ENCODE measurements around the gene RIC8A. TPM values are rescaled to one million over a fixed set of nuclear protein-coding genes. Genes with fewer than 3 reads are reported as not detected.
"Not testable (repeated sequence)": the region's sequence is repeated elsewhere in the genome, so short reads cannot be mapped to it uniquely, and the experiment has no call there.

Gene RIC8A
- total and polyA plus RNA-seq, 9 of the 15 experiments (the other 6 are each of a cell fraction or from before 2014, with no cell fraction given): 10.7 to 108 (median 72.1) TPM

DNA sequence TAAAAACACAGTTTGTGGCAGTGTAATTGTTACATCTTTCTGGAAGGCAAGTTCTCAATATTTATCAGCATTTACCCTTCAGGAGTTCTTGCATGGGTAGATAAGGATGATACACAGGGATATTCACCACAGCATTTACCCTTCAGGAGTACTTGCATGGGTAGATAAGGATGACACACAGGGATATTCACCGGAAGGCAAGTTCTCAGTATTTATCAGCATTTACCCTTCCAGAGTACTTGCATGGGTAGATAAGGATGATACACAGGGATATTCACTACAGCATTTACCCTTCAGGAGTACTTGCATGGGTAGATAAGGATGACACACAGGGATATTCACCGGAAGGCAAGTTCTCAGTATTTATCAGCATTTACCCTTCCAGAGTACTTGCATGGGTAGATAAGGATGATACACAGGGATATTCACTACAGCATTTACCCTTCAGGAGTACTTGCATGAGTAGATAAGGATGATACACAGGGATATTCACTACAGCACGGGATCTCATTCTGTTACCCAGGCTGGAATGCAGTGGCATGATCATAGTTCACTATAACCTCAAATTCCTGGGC lies 13.2 kb downstream of the RIC8A start:
- H3K4me2 ChIP-seq (ENCODE audit: insufficient read depth, low read length); H4K20me1 ChIP-seq (replicated peaks; ENCODE audit: control insufficient read depth, insufficient read depth, low read length); CTCF ChIA-PET (ENCODE audit: low intra/inter-chr PET ratio); BruUV-seq (replicated peaks); intact Hi-C loops (cut with micrococcal nuclease); H3K27me3 ChIP-seq (ENCODE audit: control insufficient read depth in 2 of 2, insufficient read depth in 2 of 2, low read length in 2 of 2); H3K9ac ChIP-seq (ENCODE audit: insufficient read depth in 1 of 2, low read depth in 2 of 2, low read length in 2 of 2); H3K4me3 ChIP-seq; in situ Hi-C loops (cut with MboI); H3K9me1 ChIP-seq (ENCODE audit: control insufficient read depth, insufficient read depth, low read length); H2AFZ ChIP-seq (ENCODE audit: low read depth, low read length); H3K79me2 ChIP-seq (ENCODE audit: control insufficient read depth, insufficient read depth, low read length); TF ChIP-seq ZNF740 (tag; IDR thresholded peaks at IDR 0.05): not testable (repeated sequence)
- FAIRE-seq: peak; percentile 98
- Histone ChIP-seq H3K9me3 (replicated peaks; ENCODE audit: control insufficient read depth, insufficient read depth, low read depth, low read length) (peaks cover 21% of the 10 kb centered on the region), H3K36me3 (ENCODE audit: control insufficient read depth, insufficient read depth, low read length) (peaks cover 49% of the 10 kb centered on the region; the same call in 2 of the 3 replicates), H3K4me1 (replicated peaks in 1 of 2; ENCODE audit: control insufficient read depth in 2 of 2, insufficient read depth in 2 of 2, low read length in 2 of 2) (peaks cover 27 to 35% of the 10 kb centered on the region in 2 experiments; a peak in 4 of 5 replicates), H3K27ac (ENCODE audit: extremely low read depth, low read depth, low read length) (peak overlapping the region; percentile 70)
- peak; percentile 71 for ATAC-seq
- 0% methylated on average over 2 of the region's 3 CpGs for WGBS (ENCODE audit: insufficient coverage, low coverage, missing lambda C conversion rate)
- DNase-seq (ENCODE audit: extremely low read depth in 1 of 4, low spot score in 3 of 4): peak; percentile 65 to 83 (median 74)
- POLR2A ChIA-PET: interaction anchor here (0.6 to 2.3 kb wide), 3 partner anchors 14 to 134 kb away, joined by 3 to 10 read pairs (median 5); partner anchors contain the start of genes BET1L and RIC8A
- TF ChIP-seq MBD2 (IDR thresholded peaks at IDR 0.05; ENCODE audit: borderline replicate concordance, low read depth) (peak; percentile 63), ZNF766 (CRISPR knock-in tag; conservative IDR thresholded peaks at IDR 0.05) (peak; percentile 99), ZNF740 (CRISPR knock-in tag; IDR thresholded peaks at IDR 0.05) (0 out of 2 replicates have a peak, but pooled peaks have one; percentile 31), SP1 (CRISPR knock-in tag; IDR thresholded peaks at IDR 0.05) (peak; percentile 75), ETV5 (CRISPR knock-in tag; IDR thresholded peaks at IDR 0.05; ENCODE audit: low read depth) (peak; percentile 82), ZBTB12 (CRISPR knock-in tag; IDR thresholded peaks at IDR 0.05) (0 out of 2 replicates have a peak, but pooled peaks have one; percentile 31), NFIC (IDR thresholded peaks at IDR 0.05) (peak; percentile 50), ADNP (tag; IDR thresholded peaks at IDR 0.05) (peak; percentile 82), GATA2 (CRISPR knock-in tag; IDR thresholded peaks at IDR 0.05) (peak; percentile 85), SMARCE1 (IDR thresholded peaks at IDR 0.05) (peak; percentile 35; the same call in 1 of the 2 replicates), DMBX1 (CRISPR knock-in tag; IDR thresholded peaks at IDR 0.05; ENCODE audit: borderline replicate concordance) (peak; percentile 97), KLF16 (IDR thresholded peaks at IDR 0.05) (peak; percentile 86)
- TF ChIP-seq, protein P1, sequence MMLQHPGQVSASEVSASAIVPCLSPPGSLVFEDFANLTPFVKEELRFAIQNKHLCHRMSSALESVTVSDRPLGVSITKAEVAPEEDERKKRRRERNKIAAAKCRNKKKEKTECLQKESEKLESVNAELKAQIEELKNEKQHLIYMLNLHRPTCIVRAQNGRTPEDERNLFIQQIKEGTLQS (IDR thresholded peaks at IDR 0.05): peak; percentile 31
- TF ChIP-seq, protein P1 (CRISPR knock-in tag; conservative IDR thresholded peaks at IDR 0.05): not testable (repeated sequence)
- TF ChIP-seq, protein P2, sequence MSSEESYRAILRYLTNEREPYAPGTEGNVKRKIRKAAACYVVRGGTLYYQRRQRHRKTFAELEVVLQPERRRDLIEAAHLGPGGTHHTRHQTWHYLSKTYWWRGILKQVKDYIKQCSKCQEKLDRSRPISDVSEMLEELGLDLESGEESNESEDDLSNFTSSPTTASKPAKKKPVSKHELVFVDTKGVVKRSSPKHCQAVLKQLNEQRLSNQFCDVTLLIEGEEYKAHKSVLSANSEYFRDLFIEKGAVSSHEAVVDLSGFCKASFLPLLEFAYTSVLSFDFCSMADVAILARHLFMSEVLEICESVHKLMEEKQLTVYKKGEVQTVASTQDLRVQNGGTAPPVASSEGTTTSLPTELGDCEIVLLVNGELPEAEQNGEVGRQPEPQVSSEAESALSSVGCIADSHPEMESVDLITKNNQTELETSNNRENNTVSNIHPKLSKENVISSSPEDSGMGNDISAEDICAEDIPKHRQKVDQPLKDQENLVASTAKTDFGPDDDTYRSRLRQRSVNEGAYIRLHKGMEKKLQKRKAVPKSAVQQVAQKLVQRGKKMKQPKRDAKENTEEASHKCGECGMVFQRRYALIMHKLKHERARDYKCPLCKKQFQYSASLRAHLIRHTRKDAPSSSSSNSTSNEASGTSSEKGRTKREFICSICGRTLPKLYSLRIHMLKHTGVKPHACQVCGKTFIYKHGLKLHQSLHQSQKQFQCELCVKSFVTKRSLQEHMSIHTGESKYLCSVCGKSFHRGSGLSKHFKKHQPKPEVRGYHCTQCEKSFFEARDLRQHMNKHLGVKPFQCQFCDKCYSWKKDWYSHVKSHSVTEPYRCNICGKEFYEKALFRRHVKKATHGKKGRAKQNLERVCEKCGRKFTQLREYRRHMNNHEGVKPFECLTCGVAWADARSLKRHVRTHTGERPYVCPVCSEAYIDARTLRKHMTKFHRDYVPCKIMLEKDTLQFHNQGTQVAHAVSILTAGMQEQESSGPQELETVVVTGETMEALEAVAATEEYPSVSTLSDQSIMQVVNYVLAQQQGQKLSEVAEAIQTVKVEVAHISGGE (CRISPR knock-in tag; IDR thresholded peaks at IDR 0.05): peak in 1 of 3 experiments; percentile 95; a peak in 2 of 6 replicates
